Loucy (cell line): ENCODE measurements around the gene ABCB1.

ENCODE experiments used
- H2AFZ ChIP-seq: fragments of 200-600 bp; sonication (generic); 2 replicates; pipeline ENCODE4 v1.6.0; 2016; ENCODE audit warnings: antibody characterized with exemption, mild to moderate bottlenecking, low read length, moderate library complexity
- H3F3A ChIP-seq: fragments of 200-600 bp; 2 replicates; pipeline ENCODE4 v1.6.0; 2016; ENCODE audit warnings: antibody characterized with exemption, low read depth, mild to moderate bottlenecking
- H3K27me3 ChIP-seq: fragments of 200-600 bp; sonication (generic); 2 replicates; pipeline ENCODE4 v1.6.1; 2014; ENCODE audit warnings: low read length, mild to moderate bottlenecking; ENCODE audit not compliant: insufficient read depth, poor library complexity, severe bottlenecking
- H3K36me3 ChIP-seq: fragments of 200-600 bp; sonication (generic); 2 replicates; pipeline ENCODE4 v1.6.1; 2016; ENCODE audit warnings: low read length; ENCODE audit not compliant: insufficient read depth
- H3K4me1 ChIP-seq: fragments of 200-600 bp; sonication (generic); 2 replicates; pipeline ENCODE4 v1.5.1; 2014; ENCODE audit warnings: low read length, mild to moderate bottlenecking; ENCODE audit not compliant: insufficient read depth, poor library complexity, severe bottlenecking
- H3K4me2 ChIP-seq: fragments of 200-600 bp; sonication (generic); 2 replicates; pipeline ENCODE4 v1.6.0; 2014; ENCODE audit warnings: antibody characterized with exemption, low read length, low read depth, mild to moderate bottlenecking; ENCODE audit not compliant: poor library complexity, severe bottlenecking
- H3K4me3 ChIP-seq: fragments of 200-600 bp; sonication (generic); 2 replicates; pipeline ENCODE4 v1.5.1; 2014; ENCODE audit warnings: low read length, mild to moderate bottlenecking, mixed read lengths; ENCODE audit not compliant: poor library complexity, severe bottlenecking
- H3K79me2 ChIP-seq: fragments of 200-600 bp; sonication (generic); 2 replicates; pipeline ENCODE4 v1.6.1; 2014; ENCODE audit warnings: low read length; ENCODE audit not compliant: insufficient read depth
- H3K9ac ChIP-seq: fragments of 200-600 bp; sonication (generic); 2 replicates; pipeline ENCODE4 v1.6.0; 2014; ENCODE audit warnings: mild to moderate bottlenecking, low read depth, low read length, moderate library complexity; ENCODE audit not compliant: poor library complexity, severe bottlenecking
- H3K9me2 ChIP-seq: fragments of 200-600 bp; sonication (generic); replicated peaks from 2 replicates; pipeline ENCODE4 v1.6.1; 2016; ENCODE audit warnings: low read depth, low read length, mixed read lengths
- H3K9me3 ChIP-seq: fragments of 200-600 bp; sonication (generic); 2 replicates; pipeline ENCODE4 v1.6.1; 2014; ENCODE audit warnings: mild to moderate bottlenecking, antibody characterized with exemption, low read length, low read depth; ENCODE audit not compliant: insufficient read depth
- H4K20me1 ChIP-seq: fragments of 200-600 bp; sonication (generic); 2 replicates; pipeline ENCODE4 v1.6.0; 2014; ENCODE audit warnings: antibody characterized with exemption, low read length, mild to moderate bottlenecking; ENCODE audit not compliant: insufficient read depth, poor library complexity, severe bottlenecking
- EZH2phosphoT487 ChIP-seq: fragments of 200-600 bp; IDR thresholded peaks from 2 replicates; pipeline ENCODE4 v1.6.1; 2018; ENCODE audit warnings: antibody characterized with exemption, mild to moderate bottlenecking, moderate library complexity, borderline replicate concordance
- TF ChIP-seq, protein P1 (sequence below): fragments of 200-600 bp; sonication (generic); conservative IDR thresholded peaks from 2 replicates; pipeline ENCODE4 v1.5.1; 2014; ENCODE audit warnings: mild to moderate bottlenecking, antibody characterized with exemption, low read length

Gene ABCB1

DNA sequence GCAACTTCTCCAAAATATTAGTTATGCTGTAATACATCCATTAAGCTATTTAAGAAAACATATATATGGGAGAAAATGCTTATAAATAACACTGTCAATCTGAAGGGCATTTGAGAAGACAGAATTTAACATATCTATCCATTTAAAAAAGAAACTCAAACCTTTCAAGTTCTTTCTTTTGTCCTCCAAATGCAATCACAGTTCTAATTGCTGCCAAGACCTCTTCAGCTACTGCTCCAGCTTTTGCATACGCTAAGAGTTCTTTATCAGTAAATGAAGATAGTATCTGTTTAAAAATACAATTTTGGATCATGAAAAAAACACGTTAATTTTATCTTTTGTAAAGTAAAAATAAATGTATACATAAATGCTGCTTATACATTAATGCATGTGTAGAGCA is 39.6 kb downstream of the ABCB1 start:
- Histone ChIP-seq H2AFZ (no peak overlapping the region), H3K4me2 (no peak overlapping the region), H3K4me3 (no peak overlapping the region), H3K36me3 (no peaks in the 10 kb centered on the region), H3K4me1 (no peaks in the 10 kb centered on the region), H3K9ac (no peak overlapping the region), H4K20me1 (no peaks in the 10 kb centered on the region), H3F3A (no peaks in the 10 kb centered on the region), H3K9me3 (no peaks in the 10 kb centered on the region), H3K79me2 (no peaks in the 10 kb centered on the region), H3K27me3 (no peaks in the 10 kb centered on the region), H3K9me2 (no peaks in the 10 kb centered on the region)
- TF ChIP-seq, protein P1, sequence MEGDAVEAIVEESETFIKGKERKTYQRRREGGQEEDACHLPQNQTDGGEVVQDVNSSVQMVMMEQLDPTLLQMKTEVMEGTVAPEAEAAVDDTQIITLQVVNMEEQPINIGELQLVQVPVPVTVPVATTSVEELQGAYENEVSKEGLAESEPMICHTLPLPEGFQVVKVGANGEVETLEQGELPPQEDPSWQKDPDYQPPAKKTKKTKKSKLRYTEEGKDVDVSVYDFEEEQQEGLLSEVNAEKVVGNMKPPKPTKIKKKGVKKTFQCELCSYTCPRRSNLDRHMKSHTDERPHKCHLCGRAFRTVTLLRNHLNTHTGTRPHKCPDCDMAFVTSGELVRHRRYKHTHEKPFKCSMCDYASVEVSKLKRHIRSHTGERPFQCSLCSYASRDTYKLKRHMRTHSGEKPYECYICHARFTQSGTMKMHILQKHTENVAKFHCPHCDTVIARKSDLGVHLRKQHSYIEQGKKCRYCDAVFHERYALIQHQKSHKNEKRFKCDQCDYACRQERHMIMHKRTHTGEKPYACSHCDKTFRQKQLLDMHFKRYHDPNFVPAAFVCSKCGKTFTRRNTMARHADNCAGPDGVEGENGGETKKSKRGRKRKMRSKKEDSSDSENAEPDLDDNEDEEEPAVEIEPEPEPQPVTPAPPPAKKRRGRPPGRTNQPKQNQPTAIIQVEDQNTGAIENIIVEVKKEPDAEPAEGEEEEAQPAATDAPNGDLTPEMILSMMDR: no peak
- no peak for TF ChIP-seq EZH2phosphoT487

DNA sequence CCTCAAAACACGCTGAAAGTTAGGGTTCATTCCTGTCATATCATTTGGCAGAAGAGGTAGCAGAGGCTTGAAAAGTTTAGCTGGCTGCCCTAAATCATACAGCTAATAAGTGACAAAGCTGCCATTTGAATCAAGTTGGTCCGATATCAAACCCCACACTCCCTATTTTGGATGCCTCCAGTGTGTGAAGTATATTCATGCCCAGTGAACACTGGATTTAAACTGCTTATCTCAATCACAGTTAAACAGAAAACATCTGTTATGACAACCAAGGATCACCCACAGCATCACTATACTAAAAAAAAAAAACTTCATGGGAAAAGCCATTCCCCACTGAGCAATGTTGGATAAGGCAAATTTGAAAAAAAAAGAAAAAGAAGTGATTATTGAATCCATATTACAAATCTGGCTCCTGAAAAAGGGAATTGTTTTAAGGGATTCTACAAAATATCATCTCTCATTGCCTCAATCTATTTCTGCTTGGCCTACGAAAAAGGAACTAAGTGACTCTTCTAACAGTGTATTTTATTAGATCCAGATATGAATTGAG is 48.3 kb downstream of the ABCB1 start:
- Histone ChIP-seq H3K79me2 (no peaks in the 10 kb centered on the region), H3K9me2 (no peaks in the 10 kb centered on the region), H3K9ac (no peak overlapping the region), H4K20me1 (no peaks in the 10 kb centered on the region), H3K4me1 (no peaks in the 10 kb centered on the region), H3F3A (no peaks in the 10 kb centered on the region), H3K9me3 (no peaks in the 10 kb centered on the region), H3K4me3 (no peak overlapping the region), H3K36me3 (no peaks in the 10 kb centered on the region), H3K27me3 (no peaks in the 10 kb centered on the region), H3K4me2 (no peak overlapping the region), H2AFZ (no peak overlapping the region)
- no peak for TF ChIP-seq EZH2phosphoT487
- TF ChIP-seq, protein P1: no peak

DNA sequence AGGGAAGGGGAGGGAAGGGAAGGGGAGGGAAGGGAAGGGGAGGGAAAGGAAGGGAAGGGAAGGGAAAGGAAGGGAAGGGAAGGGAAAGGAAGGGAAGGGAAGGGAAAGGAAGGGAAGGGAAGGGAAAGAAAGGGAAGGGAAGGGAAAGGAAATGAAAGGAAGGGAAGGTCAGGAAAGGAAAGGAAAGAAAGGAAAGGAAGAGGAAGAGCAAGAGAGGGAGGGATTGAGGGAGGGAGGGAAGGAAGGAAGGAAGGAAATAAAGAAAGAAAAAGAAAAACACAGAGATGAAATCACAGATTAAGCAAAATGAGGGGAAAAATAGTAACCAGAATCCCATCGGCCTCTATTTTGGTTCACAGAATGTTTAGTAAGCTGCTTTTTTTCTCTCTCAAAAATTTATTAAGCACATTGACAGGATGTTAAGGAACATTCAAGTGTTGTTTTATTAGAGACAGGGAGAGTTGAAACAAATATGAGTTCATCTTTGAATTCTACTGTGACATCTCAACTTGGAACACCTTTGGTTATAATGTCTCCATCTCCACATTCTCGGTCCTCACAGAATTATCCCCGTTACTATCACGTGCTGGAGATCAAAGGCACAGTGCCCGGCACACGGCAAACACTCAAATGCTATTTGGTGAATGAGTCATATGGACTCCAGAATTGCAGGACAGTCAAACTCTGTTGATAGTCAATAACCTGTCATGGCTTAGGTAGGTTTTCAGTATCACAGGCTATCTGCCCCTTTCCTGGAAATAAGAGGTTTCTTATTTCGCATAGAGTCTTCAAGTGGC is 52.4 kb downstream of the ABCB1 start:
- no peaks in the 10 kb centered on the region for H4K20me1 ChIP-seq
- no peak overlapping the region for H3K4me3 ChIP-seq
- no peaks in the 10 kb centered on the region for H3K79me2 ChIP-seq
- H2AFZ ChIP-seq: no peak overlapping the region
- TF ChIP-seq, protein P1: no peak
- TF ChIP-seq EZH2phosphoT487: no peak
- H3K9ac ChIP-seq: no peak overlapping the region
- no peak overlapping the region for H3K4me2 ChIP-seq
- no peaks in the 10 kb centered on the region for H3K9me2 ChIP-seq
- no peaks in the 10 kb centered on the region for H3K4me1 ChIP-seq
- no peaks in the 10 kb centered on the region for H3F3A ChIP-seq
- no peaks in the 10 kb centered on the region for H3K27me3 ChIP-seq
- no peaks in the 10 kb centered on the region for H3K9me3 ChIP-seq
- H3K36me3 ChIP-seq: no peaks in the 10 kb centered on the region
